IPS-11a (cell line): ENCODE results near the gene PROM1.

Source experiments
- H3K4me3 ChIP-seq: one replicate; pipeline ENCODE4 v1.5.1; 2013; ENCODE audit warnings: low read depth, low read length, control low read depth

PROM1 gene

GRCh38 chr4:15990570-15991285 is 93.1 kb downstream of the PROM1 start:
- no peak overlapping the region for H3K4me3 ChIP-seq

GRCh38 chr4:15989424-15989823 is 94.4 kb downstream of the PROM1 start:
- H3K4me3 ChIP-seq = no peak overlapping the region

- no peak overlapping the region for H3K4me3 ChIP-seq
Observed at GRCh38 chr4:15988222-15988621, 95.6 kb downstream of the PROM1 start.

- no peak overlapping the region for H3K4me3 ChIP-seq
Observed at GRCh38 chr4:15986907-15987306, 96.9 kb downstream of the PROM1 start.

- no peak overlapping the region for H3K4me3 ChIP-seq
Observed at GRCh38 chr4:15983610-15984009, 100.2 kb downstream of the PROM1 start.

GRCh38 chr4:15982842-15983524 is 100.8 kb downstream of the PROM1 start:
- H3K4me3 ChIP-seq = no peak overlapping the region

- H3K4me3 ChIP-seq = no peak overlapping the region
Observed at GRCh38 chr4:15976456-15977447, 107.1 kb downstream of the PROM1 start.

GRCh38 chr4:15971068-15971801 is 112.6 kb downstream of the PROM1 start:
- H3K4me3 ChIP-seq = no peak overlapping the region

GRCh38 chr4:15968551-15969300 is 115.1 kb downstream of the PROM1 start:
- no peak overlapping the region for H3K4me3 ChIP-seq

GRCh38 chr4:15965325-15965724 is 118.5 kb downstream of the PROM1 start:
- no peak overlapping the region for H3K4me3 ChIP-seq

- H3K4me3 ChIP-seq = no peak overlapping the region
Observed at GRCh38 chr4:15964159-15964558, 119.7 kb downstream of the PROM1 start.

GRCh38 chr4:15963576-15963975 is 120.2 kb downstream of the PROM1 start:
- no peak overlapping the region for H3K4me3 ChIP-seq

GRCh38 chr4:15963001-15963451 is 120.8 kb downstream of the PROM1 start, which contains the start of gene FGFBP2:
Gene FGFBP2, minus strand, starts transcription at chr4:15963175. Its CDS starts 46 bp downstream, at chr4:15963129.
- H3K4me3 ChIP-seq = no peak within 1 kb of the TSS

GRCh38 chr4:15961781-15962510 is 121.9 kb downstream of the PROM1 start:
- no peak overlapping the region for H3K4me3 ChIP-seq

- no peak overlapping the region for H3K4me3 ChIP-seq
Observed at GRCh38 chr4:15958562-15958961, 125.3 kb downstream of the PROM1 start.

- no peak overlapping the region for H3K4me3 ChIP-seq
Observed at GRCh38 chr4:15956179-15956850, 127.5 kb downstream of the PROM1 start.

- no peak overlapping the region for H3K4me3 ChIP-seq
Observed at GRCh38 chr4:15955670-15956069, 128.2 kb downstream of the PROM1 start.

GRCh38 chr4:15953625-15954024 is 130.2 kb downstream of the PROM1 start:
- no peak overlapping the region for H3K4me3 ChIP-seq

GRCh38 chr4:15951781-15952180 is 132.0 kb downstream of the PROM1 start:
- H3K4me3 ChIP-seq = no peak overlapping the region
